NCI-H460 (cell line): ENCODE results near the gene PCCA. TPM values are rescaled to one million over a fixed set of nuclear protein-coding genes. Genes with fewer than 3 reads are reported as not detected.
"Not testable (repeated sequence)": the region's sequence is repeated elsewhere in the genome, so short reads cannot be mapped to it uniquely, and the experiment has no call there.

Experiments used
- DNase-seq: peaks from one replicate; pipeline ENCODE4 v3.0.0-alpha.2; 2016; ENCODE audit warnings: low read depth; ENCODE audit errors: extremely low read depth
- total RNA-seq: library from RNA; depleted of rRNA; stranded (reverse); fragments of >200 nt; shearing (Covaris generic); gene quantifications from 2 replicates; pipeline ENCODE4 v1.2.3, GENCODE V29; 2014

PCCA gene
- total RNA-seq, 1 experiment from 2014 or later: 15.7 TPM

DNA sequence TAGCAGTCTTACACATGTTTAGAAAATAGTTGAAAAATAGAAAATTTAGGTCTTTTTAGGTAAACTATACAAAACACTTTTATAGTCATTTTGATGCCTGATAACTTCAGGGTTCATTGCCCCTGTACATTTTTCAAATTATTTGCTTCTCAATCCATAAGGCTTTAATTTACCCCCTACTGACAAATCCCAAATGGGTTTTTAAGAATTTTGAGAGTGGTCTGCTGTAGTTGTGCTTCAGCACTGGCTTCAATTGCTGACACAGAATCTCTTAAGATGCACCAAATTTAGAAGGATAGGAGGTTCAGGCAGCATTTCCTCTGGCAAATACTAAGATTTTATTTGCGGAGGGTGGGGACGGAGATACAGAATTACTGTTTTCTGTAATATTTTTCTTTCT, 89.4 kb downstream of the PCCA start:
- no peak for DNase-seq

DNA sequence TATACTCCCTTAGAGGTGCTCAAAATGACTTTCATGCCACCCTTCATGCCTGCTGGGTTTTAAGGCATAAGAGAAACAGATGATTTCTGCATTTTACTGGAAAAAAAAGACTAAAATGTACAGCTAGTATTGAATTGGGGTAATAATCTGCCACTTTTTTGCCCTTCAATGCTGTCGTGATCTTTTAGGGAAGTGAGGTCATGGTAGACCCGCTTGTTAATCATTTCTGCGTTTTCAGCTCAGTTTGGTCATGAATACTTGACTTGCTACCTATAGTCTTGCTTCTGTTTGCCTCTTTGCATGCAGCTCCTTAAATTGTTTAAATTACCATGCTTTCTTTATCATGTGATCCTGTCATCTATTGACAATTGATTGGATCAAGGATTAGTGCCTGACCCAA, 90.4 kb downstream of the PCCA start:
- no peak for DNase-seq

DNA sequence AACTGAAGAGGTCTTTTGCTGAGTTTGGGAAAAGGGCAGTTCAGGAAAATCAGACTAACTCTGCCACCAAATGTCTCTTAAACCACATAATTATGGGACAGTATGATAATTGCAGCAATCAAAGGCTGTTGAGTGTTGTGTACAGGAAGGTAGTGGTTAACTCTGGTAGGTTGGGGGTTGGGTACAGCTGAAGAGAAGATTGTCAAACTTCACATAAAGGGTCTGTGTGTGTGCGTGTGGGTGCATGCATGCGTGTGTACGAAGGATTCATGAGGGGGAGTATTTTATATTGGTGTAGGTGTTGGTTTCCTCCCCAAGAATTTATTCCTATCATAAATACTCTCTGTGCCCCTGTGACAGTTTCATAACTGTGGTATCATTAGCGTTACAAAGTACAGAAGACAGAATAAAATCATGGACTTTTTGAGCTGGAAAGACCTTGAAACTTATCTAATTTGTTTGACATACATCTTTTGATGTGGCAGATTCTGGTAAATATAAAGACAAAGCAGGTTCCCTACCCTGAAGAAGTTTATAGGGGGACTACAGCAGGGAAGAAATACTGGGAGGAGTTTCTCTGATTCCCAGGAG, 94.1 kb downstream of the PCCA start:
- DNase-seq: no peak

DNA sequence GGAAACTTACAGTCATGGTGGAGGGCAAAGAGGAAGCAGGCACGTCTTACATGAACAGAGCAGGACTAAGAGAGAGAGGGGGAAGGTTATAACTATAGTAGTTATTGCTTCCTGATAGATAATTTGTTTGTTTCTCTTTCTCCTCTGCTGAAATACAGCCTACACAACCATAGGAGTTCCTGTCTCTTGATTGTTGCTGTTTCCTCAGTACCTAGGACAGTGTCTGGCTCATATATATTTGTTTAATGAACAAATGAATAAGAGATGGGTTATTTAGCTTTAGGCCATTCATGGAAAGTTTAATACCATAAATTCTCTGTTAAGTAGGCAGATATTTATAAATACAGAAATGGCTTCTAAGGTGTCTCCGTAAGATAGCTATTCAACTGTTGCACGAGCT, 95.2 kb downstream of the PCCA start:
- no peak for DNase-seq

DNA sequence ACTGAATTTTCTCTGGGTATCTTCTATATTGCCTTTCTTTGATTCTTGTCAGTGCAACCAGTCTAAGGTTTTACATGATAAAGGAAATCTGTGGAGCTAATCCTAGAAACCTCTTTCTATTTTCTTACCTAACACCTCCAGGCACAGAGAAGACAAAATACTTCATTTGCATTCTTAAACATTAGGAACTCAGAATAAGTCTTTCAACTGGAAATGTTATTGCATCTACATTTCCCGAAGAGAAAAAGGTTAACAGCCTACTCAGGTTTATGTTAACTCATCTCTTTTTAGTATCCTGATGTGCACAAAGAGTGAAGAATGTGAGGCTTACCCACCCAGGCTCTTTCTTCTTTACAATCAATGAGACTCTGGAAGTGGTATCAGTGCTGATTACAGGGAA, 106.7 kb downstream of the PCCA start:
- no peak for DNase-seq

DNA sequence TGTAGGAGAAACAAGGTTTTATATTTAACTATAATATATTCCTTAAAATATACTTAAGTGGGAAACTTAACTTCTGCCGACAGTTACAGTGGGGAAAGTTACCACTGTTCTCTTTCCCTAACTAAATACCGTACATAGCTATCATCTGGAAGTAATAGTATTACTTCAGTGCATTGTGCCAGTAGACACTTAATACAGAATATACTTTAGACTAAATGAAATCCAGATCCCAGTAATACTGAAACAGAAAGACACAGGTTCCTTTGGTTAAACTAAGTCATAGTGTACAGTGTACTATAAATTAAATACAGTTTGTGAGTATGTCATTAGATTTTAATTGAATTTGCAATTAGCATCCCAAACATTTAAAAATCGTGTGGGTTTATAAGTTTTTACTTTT, 107.5 kb downstream of the PCCA start:
- DNase-seq: no peak

DNA sequence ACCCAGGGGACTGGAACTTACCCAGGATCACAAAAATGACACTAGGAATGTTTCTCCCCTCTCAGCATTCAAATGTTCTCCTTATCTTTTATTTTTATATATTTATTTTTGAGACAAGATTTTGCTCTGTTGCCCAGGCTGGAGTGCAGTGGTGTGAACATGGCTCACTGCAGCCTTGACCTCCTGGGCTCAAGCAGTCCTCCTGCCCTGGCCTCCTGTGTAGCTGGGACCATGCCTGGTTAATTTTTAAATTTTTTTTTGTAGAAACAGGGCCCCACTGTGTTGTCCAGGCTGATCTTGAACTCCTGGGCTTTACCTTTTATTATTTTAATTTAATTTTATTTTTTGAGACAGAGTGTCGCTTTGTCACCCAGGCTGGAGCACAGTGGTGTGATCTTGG, 108.2 kb downstream of the PCCA start:
- DNase-seq: no peak

DNA sequence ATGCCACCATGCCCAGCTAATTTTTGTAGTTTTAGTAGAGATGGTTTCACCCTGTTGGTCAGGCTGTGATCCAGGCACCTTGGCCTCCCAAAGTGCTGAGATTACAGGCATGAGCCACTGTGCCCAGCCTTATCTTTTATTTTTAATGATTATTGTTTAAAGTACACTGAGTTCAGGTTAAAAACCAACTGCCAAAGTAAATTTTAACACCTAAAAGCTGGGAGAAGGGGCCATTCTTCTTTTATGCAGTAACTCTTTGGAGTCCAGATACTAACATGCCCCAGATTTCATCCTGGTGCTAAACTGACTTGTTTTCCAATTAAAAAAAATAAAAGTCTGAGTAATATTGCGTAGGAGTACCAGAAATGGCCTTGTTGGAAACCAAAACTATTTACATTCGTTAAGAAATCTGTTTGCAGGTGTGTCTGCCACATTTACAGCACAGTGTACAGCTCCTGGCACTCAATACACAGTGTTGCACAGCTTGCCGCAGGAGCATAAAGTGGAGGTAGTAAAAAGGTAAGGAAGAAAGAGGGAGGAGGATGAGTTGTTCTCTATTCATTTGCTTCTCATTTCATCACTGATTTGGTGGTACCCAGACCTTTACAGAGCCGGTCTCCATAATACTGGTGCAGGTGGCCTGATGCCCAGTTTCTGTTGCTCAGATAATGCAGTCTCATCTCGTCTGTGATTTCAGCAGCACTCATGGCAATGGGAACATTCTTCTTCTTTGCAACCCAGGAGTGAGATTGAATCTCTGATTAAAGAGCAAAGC, 108.9 kb downstream of the PCCA start:
- no peak for DNase-seq

DNA sequence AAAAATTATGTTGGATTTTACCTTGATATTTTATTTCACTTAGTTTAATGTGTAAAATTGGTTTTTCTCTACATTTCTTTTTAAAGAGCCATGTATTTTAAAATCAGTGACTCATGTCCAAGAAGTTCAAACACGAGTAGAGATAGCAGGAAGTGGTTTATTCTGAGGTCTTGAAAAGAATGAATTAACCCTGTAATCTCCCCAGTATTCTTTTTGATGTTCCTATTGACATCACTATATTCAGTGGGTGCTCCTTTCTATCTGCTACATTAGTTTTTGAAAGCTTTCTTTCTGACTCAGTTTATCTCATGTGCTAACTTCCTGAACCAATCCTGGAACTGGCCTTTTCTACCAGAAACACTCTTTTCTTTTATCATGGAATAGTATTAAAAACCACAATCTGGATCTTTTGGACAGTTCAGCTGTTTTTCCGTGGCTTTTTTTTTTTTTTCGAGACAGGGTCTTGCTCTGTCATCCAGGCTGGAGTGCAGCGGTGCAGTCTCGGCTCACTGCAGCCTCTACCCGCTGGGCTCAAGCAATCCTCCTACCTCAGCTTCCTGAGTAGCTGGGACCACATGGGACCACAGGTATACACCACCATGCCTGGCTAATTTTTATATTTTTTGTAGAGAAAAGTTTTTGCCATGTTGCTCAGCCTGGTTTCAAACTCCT, 114.9 kb downstream of the PCCA start:
- no peak for DNase-seq

DNA sequence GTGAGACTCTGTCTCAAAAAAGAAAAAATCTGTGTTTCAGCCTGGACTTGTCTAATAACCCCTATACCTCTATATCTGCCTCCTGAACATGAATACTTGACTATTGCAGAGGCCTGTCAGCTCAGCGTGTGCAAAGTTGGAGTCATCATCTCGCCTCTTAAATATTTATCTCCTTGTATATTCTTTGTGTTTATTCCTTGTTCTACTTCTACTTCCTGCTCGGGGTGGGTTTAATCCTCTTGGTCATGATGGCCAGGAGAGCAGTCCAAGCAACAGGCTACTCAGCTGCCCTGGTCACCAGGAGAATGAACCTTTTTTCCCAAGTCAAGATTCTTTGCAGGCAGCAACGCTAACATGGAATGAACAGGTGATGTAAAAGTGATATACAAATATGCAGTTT, 119.1 kb downstream of the PCCA start:
- no peak for DNase-seq

DNA sequence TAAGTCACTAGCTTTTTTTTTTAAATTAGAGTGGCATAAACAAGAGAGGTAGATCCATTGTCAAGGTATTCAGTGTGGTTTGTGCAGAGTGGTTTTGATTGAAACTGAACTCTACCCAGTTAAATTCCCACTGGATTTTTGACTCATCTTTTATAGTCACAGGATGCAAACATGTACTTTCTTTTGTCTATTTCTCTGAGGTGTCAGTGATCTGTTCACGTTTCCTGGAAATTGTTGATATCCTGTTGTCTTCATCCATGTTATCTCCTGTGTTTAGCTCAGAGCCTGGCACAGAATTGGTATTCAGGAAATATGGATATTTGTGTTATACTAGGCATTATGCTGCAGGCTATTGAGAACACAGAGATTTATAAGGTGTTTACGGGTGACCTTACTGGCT, 119.7 kb downstream of the PCCA start:
- no peak for DNase-seq

DNA sequence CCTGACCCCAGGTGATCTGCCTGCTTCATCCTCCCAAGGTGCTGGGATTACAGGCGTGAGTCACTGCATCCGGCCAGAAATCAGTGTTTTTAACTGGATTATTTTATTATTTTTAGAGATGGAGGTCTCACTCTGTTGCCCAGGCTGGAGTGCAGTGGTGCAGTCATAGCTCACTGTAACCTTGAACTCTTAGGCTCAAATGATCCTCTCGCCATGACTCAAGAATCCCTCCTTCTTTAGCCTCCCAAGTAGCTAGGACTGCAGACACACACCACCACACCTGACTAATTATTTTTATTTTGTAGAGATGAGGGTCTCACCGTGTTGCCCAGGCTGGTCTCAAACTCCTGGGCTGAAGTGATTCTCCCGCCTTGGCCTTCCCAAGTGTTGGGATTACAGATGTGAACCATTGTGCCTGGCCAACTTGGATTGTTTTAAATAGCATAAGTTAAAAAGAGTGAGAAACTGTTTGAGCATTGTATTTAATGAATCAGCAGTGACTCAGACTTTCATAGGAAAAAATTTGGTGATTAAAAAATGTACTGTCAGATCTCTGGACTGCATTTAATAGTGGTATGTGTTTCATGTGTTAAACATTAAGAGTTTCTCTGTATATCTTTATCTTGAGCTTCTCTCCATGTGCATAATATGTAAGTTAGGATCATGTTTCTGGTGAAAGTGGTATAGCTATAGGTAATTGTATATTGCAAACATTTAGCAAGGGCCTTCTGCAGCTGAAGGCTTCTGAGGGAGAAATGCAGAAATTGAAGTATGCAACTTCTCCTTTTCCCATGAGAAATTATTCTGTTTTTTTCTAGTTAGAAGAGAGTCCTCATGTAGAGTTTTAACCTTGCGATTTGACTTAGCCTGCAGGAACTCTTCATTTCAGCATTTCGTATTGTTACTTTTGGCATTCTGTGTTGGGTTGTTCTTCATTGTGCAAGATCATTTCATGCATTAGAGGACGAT, 121.2 kb downstream of the PCCA start:
- DNase-seq: no peak

DNA sequence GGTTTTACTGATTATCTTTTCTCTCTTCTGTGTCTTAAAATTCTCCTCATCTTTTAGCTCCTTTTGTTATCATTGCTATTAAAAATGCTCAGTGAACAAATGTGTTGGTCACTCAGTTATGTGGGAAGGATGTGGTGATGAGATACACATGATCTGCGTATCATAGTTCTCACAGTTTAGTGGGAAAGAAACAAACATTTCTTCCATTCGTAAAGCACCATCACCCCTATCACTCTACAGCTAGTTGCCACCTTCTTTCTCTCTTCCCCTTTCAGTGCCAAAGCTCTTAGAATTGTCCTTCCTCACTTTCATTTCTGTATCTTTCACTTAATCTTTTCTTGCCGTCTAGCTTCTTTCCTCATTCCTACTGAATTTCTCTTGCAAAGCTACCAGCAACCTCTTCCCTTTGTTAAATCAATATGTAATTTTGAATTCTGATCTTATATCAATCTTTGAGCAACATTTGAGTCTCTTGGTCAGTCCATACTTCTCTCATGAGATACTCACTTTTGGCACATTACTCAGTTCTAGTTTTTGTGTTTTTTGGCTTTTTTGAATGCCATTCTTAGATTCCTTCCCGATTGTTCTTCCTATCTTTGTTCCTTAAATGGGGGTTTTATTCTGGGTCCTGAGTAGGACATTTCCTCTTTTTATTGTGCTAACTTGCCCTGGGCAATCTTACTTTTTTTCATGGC, 122.3 kb downstream of the PCCA start:
- no peak for DNase-seq

DNA sequence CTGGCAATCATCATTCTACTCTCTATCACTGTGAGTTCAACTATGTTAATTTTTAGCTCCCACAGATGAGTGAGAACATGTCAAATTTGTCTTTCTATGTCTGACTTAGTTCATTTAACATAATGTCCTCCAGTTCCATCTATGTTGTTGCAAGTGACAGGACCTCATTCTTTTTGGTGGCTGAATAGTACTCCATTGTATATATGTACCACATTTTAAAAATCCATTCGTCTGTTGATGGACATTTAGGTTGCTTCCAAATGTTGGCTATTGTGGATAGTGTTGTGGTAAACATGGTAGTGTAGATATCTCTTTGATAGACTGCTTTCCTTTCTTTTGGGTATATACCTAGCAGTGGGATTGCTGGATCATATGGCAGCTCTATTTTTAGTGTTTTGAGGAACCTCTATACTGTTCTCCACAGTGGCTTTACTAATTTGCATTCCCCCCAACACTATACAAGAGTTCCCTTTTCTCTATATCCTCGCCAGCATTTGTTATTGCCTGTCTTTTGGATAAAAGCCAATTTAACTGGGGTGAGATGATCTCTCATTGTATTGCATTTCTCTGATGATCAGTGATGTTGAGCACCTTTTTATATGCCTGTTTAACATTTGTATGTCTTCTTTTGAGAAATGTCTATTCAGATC, 124.1 kb downstream of the PCCA start:
- no peak for DNase-seq

DNA sequence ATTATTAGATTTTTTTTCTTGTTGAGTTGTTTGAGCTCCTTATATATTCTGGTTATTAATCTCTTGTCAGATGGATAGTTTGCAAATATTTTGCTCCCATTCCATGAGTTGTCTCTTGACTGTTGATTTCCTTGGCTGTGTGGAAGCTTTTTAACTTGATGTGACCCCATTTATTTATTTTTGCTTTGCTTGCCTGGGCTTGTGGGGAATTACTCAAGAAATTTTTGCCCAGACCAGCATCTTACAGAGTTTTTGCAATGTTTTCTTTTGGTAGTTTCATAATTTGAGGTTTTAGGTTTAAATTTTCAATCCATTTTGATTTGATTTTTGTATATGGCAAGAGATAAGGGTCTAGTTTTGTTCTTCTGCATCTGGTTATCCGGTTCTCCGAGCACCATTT, 124.7 kb downstream of the PCCA start:
- DNase-seq: no peak

DNA sequence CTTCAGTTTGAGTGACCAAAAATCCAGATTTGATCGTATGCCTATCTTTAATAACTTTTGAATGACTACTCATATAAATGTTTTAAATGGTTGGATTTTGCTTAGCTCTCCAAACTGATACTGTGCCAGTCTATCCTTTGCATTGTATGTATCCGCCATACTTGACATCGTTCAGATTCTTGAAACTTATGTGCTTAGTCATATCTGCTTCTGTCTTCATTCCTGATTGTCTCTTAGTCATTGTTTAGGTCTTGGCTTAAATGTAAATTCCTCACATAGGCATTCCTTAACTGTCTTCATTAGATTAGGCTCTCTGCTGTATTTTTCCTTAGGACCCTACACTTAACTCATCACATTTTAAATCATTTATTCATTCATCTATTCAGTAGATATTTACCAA, 126.0 kb downstream of the PCCA start:
- DNase-seq: no peak

DNA sequence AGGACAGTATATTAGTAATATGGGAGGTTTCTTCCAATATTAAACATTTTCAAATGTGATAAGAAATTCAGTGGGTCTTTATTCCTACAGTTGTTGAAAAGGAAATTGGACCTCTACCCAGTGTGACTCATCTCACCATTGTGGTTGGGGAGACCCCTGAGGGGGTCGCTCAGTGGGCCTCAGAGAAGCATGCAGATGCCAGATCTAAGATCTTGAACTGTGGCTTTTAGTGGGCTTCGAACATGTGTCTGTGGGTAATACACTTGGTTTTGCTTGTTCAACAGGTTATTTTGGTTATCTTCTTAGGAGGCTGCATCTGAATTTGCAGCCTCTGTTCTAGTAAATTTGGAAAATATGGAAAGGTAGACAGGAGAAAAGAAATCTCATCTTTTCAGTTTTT, 132.3 kb downstream of the PCCA start:
- no peak for DNase-seq

DNA sequence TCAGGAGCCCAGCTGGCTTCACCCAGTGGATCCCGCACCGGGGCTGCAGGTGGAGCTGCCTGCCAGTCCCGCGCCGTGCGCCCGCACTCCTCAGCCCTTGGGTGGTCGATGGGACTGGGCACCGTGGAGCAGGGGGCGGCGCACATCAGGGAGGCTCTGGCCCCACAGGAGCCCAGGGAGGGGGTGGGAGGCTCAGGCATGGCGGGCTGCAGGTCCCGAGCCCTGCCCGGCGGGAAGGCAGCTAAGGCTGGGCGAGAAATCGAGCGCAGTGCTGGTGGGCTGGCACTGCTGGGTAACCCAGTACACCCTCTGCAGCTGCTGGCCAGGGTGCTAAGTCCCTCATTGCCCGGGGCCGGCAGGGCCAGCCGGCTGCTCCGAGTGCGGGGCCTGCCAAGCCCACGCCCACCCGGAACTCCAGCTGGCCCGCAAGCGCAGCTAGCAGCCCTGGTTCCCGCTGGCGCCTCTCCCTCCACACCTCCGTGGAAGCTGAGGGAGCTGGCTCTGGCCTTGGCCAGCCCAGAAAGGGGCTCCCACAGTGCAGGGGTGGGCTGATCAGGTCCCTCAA, 135.2 kb downstream of the PCCA start:
- DNase-seq: not testable (repeated sequence)

DNA sequence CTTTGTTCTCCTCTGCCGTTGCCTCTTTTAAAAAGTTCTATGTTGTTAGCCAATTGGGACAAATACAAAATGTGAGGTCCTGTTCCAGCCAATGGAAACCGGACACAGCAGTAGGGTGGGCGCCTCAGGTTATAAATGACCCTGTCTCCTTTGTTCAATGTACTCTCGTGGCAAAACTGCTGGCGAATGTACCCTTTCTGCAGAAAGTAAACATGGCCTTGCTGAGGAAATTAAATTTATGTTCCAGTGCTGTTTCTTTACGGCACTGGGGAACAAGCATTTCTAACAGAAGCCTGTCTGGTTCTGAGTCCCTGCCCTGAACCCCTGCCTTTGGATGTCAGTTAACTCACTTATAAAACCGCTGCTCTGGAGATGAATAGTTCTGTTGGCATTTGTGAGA, 140.7 kb downstream of the PCCA start:
- DNase-seq: no peak

DNA sequence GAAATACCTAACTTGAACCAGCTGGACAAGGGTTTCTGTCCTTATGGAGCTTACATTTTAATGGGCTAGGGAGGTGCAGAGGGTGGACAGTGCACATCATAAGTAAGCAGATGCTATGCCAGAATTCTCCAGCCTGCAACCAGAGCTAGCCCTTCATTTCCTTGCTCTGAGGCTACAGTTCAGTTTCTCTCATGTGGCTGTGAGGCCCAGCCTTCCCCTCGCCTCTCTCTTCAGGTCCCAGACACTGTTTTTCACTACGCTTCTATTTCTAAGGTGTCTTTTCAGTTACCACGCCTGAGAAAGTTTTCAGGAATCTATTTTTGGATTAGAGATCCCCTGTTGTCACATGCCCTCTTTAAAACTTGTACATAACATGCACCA, 141.9 kb downstream of the PCCA start:
- DNase-seq: no peak
